Measurements from ENCODE around the gene CD79B.

CD79B gene

DNA sequence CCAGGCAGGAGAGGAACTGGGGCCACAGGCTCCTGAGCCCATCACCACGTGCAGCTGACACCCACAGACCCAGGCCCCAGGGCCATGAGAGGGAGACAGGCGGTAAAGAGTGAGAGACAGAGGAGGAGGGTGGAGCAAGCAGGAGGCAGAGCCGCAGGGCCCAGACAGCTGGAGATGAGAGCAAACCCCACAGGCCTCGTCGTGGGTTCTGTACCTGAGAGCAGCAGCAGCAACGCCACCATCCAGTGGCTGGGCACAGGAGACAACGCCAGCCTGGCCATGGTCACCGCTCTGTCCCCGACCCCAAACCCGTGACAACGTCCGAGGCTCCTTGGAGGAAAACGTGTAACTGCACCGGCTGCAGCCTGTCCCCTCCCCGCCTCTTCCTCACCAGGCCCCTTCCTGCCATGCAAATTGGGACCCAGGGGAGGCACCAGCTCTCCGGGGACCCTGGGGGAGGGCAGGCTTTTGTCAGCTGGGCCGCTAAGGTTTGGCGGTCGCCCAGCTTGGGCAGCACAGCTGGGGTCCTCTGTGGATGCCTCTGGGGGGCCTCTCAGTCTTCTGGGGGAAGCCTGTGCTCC, at the start of gene CD79B:
Gene CD79B, minus strand, starts transcription at position 351 of the 581 bp plus-strand sequence. Its CDS starts 70 bp downstream, at position 281.
- no peak for DNase-seq

DNA sequence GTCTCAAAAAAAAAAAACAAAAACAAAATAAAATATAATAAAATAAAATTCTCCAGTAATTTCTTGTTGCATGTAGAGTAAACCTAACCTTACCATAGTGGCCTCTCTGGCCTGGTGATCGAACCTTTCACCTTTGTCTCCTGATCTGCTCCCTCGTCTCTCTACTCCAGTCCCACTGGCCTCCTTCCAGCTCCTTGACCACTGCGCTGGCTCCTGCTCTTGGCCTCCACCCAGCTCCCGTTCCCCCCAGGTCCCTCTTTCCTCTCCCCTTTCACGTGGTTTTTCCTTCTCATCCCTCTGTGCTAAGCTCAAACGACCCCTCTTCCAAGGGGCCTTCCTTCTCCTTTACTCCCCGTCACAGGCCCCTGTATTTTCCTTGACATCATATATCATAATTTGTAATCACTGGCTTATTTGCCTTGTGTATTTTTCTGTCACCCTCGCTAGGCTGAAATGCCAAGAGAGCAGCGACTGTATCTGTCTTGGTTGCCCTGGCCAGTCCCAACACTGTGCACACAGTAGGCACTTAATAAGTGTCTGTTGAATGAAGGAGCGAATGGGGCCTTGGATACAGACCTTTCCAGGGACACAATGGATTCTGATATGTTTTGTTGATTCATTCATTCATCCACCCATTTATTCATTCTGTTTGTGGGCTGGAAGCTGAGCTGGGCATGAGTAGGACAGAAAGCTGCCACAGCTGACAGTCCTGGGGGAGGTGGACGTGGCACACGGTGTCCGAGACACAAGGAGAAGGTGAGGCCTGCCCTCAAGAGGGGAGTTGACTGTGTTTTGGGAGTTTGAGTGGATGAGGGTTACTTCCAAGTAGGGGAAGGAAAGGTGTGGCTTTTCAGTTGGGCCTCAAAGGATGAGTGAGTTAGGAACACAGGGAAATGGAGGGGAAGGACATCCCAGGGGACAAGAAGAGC, 46.4 kb upstream of the CD79B start:
- DNase-seq: no peak

DNA sequence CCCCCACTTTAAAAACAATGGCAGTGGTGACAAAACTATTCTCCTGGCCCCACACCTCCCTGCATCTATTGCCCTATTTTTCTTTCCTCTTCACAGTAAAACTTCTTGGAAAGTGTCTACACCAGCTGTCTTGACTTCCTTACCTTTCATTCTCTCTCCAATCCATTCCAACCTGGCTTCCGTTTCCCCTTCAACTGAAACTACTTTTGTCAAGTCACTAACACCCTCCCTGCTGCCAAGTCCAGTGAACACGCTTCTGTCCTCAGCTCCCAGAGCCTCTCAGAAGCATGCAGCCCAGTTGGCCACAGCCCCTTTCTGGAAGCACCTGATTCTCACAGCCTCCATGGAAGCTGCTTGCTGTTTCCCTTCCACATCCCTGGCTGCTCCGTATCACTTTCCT, 44.6 kb upstream of the CD79B start:
- no peak for DNase-seq

DNA sequence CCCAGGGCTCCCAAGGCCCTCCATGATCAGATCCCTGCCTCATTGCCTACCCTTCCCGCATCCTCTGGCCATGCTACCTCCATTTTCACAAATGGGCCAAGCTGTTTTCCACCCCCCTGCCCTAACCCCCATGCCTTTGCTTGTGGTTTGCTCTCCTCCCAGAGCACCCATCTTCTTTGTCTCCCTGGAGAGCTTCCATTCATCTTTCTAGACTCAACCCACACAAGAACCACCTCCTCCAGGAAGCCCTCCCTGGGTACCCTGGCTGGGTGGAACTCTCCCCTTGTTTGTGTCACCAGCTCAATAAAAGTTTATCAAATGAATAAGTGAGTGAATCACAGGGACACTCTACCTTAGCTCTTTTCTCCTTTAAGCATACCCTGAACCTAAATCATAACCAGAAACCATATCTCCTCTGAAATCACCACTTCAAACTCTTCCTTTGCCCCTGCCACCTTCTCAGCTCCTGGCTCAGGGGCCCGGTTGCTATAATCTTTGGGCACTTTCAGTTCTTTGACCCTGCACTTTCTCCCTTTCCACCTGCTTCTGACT, 43.5 kb upstream of the CD79B start:
- no peak for DNase-seq

DNA sequence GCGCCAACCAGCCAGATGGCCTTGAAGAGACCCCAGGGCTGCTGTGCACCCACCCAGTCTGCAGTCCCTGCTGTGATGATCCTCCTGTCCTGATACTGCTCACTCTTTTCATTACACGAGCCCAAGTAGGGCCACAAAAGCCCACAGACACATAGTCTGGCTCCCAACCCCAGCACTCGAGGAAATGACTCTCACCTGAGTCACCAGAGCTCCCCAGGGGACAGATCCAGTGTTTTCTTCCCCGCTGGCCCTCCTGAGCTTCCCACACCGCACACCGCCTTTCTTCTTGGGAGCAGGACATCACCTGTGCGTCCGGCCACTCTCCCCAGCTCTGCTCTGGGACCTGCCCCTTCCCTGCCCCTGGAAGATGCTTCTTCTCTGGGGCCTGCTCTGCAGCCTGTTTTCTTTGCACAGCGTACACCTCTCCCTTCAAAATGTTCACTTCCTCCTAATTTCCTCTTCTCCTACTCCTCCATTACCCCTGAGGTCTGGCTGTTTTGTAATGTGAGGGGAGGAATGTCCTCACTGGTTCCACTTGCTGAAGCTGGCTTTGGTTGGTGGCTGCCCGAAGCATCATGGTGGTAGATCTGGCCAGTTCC, 42.6 kb upstream of the CD79B start:
- DNase-seq: no peak

DNA sequence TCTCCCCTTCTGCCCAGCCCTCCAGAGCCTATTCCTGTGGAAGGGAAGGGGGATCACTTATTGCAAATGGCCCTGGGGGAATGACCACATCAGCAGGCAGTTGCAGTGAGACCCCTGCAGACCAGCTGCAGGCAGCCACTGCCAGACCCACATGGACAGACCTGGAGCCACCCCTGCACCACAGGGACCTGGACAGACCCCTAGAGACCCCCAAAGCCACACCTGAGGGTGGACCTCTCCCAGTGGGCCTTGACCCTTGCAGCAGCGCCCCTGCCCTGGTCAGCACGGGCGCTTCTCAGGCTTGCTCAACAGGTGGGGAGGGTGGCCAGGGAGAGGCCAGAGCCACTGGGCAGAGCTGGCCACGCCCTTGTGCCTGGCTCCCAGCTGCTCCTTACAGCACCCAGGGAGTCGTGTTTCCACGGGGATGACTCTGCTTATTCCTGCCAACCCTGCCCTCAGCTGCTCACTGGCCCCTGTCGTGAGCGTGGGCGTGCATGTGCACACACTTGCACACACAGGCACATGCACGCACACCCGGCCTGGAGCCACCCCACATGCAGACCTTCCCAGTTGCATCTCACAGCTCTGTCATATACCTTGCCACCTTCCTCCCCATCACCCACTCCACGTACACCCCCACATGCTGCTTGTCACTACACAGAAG, 41.9 kb upstream of the CD79B start:
- DNase-seq: no peak

DNA sequence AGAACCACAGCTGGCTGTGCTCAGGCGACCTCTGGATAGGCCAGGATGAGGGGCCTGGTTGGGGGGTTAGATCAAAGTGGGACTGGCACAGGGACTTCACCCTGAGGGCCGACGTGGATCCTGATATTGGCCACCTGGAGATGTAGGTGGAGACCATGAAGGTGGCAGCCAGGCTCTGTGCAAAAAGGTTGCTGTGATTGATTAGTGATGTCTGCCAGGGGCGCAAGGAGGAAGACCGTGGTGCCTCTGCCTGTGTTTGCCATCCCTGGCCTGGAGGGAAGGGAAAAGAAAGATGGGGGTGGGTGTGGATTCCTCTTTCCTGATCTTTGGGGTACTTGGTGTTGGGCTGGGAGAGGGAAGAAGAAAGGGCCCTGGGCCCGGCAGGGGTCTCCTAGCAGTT, 41.1 kb upstream of the CD79B start:
- DNase-seq: no peak

DNA sequence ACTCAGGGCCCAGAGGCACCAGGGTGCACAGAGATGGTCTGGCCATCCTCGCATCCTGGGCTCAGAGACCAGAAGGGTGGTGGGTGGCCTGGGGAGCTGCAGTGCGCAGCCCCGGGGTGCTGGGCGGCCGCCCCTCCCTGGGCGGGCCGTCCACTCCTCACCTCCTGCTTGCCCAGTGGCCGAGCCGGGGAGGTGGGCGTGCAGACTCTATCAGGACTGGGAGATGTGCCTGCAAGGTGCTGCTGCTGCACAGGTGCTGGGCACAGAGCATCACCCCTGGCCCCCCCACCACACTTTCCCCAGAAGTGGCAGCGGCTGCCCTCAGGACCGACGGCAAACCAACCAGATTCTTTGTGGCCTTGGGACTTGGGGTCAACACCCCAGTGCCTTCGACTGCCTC, 40.7 kb upstream of the CD79B start, which contains the start of gene SCN4A:
Gene SCN4A, minus strand, starts transcription at position 123 of the 400 bp plus-strand sequence. Its CDS starts 77 bp downstream, at position 46.
- DNase-seq: no peak

DNA sequence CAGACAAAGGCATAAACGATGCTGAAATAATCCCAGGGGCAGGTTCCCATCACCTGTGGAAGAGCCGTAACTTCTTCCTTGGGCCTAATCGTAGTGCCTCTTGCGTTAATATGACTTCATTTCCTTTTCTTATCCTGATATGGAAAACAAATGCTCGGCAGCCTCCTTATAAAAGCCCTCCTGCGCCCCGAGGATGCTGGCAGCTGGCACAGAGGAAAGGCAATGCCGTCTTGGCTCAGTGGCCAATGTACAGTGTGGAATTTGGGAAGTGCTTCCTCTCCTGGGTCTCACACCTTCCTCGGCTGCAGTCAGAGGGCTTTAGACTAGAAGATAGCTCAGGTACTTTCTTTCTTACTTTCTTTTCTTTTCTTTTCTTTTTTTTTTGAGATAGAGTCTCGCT, 37.1 kb upstream of the CD79B start:
- no peak for DNase-seq

DNA sequence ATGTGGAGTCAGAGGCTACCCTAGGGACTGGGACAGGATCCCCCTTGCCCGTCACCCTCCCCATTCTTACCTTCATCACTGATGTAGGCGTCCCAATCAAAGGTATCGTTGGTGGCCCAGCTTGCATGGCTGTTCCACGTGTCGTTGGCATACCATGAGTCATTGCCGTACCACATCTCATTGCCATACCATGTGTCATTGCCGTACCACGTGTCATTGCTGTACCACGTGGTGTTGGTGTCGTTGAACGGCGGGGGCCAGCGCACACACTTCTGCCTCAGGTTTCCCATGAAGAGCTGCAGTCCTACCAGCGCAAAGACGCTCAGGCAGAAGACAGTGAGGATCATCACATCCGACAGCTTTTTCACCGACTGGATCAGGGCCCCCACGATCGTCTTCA, 35.8 kb upstream of the CD79B start:
- no peak for DNase-seq

DNA sequence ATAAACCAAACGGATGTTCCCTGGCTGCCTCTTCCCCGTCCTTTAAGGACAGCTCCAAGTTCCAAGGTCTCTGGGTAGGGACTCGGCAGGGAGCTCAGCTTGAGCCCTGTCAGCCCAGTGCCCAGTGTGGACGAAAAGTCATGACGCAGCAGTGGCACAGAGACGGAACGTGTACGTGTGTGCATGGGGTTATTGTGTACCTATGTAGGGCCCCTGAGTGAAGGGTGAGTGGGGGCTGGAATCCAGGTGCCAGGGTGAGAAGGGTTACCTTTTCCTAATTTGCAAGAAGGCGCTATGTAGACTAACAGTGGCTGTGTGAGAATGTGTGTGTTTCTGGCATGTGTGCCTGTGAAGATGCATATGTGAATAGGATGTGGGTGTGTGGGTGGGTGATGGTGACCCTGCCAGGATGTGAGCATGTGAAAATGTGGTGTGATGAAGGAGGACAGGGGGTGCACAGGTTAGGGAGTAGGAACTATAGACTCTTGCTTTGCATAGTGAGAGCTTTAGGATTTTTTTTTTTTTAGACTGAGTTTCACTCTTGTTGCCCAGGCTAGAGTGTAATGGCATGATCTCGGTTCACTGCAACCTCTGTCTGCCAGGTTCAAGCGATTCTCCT, 34.6 kb upstream of the CD79B start:
- DNase-seq: no peak

DNA sequence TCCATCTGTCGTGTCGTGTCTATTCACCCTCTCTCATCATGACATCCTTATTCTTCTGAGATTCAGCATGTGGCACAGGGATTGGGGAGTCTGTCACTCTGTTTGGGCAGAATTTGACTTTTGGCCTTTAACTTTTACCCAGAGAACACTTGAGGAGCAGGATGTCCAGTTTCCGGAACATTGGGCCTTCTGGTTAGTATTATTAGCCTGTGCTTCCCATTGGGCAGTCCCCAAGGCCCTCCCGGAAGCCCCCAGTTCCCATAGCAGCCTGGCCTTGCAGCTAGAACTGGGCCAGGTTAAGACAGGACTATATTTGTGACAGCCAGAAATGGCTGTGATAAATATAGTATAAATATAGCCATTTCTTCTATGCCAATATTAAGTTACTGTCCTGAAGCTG, 31.0 kb upstream of the CD79B start:
- no peak for DNase-seq

DNA sequence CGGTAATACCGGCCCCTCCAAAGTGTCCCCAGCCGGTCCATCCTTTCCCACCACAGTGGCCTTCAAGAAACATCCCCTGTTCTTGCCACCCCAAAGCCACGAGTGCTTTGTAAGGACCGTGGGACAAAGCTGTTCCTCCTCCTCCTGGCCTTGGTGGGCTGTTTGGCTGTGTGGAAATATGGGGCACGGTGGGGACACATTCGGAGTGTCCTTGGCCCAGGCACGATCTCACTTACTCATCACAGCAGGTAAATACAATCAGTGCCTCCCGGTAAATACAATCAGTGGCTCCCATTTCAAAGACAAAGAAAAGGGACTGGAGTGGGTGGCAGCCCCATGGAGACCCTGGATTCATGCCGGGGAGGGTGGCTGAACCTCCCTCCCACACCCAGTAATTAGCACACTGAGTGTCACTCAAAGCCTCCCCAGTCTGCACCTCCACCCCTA, 30.2 kb upstream of the CD79B start:
- DNase-seq: no peak

DNA sequence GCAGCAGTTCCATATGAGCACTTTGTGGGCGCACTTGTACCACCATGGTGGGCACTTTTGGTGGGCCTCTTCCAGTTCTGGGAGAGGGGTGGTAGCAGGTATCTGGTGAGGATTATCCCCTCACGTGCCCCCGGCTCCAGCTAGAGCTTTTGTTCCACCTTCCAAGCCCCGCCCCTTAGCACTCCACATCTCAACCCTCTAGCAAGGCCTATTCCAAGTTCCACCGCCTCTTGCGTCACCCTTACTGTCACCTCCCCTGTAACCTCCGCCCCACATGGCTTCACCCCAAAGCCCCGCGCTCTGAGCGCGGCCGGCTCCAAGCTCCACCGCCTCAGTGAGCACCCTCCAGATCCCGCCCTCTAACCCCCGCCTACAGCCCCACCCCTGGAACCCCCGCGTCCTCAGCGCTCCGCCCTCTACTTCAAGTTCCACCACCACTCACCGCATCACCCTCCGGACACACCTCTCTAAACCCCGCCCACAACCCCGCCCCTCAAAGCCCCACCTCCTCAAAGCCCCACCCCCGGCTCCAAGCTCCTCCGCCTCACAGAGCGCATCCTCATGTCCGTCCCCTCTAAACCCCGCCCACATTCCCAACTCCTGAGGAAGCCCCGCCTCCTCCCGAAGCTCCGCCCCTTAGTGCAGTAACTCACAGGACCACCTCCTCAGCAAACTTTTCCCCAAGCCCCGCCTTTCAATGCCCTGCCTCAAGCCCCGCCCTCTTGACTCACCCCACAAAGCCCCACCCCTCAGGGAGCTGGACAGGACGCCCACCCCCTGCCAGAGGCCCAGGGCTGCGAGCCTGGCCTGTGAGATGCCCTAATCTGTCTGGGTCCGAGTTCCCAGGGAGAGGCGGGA, 29.5 kb upstream of the CD79B start:
- DNase-seq: no peak

DNA sequence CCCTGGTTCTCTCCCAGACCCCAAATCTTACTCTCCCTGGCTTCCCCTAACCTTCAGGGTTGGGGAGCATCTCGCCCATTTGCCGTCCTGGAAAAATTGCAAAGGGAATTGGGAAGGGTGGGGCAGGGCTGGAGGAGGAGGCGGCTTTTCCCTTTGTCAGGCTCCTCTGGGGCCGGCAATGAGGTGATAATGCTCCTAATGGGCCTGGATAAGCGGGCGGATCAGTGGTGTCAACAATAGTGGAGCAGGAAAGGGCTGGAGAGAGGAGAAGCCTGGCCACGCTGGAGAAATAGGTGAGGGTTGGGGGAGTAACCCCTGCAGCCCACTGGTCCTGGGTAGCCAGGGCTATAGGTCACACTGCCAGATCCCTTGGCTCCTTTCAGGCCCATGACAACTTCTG, 28.3 kb upstream of the CD79B start:
- DNase-seq: no peak

DNA sequence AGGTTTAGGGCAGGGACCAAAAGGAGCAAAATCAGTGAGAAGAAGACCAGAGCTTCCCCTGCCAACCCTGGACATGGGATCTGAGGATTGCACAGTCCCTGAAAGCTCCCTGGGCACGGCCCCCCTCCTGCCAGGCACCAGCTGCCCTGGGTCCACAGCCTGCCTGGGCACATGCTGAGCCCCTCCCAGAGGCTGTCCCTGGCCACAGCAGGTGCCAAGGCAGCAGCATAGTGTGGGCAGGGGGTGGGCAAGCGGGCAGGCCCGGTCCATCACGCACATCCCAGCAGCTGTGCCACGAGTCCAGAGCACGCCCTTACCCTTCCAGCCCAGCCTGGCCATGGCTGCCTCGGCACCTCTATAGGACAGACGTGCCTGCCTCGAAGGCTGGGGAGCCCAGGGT, 27.9 kb upstream of the CD79B start:
- DNase-seq: no peak

DNA sequence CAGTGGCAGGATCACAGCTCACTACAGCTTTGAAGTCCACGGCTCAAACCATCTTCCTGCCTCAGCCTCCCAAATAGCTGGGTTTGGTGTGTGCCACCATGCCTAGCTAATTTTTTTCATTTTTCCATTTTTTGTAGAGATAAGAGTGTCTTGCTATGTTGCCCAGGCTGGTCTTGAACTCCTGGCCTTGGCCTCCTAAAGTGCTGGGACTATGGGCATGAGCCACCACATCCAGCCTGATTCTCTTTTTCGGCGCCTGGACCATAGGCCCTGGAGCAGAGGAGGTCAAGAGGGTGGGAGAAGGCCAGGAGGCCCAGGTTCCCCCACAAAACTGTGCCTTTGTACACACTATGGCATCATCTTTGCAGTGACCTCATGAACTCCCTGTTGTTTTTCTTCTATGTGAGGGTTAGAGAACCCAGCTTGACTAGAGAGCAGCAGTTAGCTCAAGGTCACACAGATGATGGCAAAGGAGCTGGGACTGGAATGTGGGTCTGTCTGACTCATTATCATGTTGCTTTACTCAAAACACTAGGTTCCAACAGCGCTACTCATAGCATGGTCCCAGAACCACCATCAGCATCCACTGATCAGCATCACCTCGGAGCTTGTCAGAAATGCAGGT, 24.3 kb upstream of the CD79B start:
- DNase-seq: no peak

DNA sequence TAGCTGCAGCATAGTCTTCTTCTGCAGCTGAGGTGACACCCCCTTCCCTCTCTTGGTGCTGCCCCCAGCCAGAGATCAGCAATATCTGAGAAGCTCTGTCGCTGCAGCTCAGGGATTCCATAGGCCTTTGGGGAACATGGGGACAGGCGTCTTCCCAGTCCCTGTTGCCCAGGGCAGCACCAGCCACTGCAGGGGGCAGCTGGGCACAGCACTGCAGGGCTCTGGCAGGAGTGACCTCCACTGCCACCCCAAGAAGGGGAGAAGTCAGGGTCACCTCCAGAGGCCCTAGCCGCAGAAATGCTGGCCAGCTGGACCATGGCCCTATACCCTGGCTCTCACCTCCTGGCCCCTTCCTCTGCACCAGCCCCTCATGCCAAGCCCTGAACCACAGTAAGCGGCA, 23.7 kb upstream of the CD79B start:
- no peak for DNase-seq

DNA sequence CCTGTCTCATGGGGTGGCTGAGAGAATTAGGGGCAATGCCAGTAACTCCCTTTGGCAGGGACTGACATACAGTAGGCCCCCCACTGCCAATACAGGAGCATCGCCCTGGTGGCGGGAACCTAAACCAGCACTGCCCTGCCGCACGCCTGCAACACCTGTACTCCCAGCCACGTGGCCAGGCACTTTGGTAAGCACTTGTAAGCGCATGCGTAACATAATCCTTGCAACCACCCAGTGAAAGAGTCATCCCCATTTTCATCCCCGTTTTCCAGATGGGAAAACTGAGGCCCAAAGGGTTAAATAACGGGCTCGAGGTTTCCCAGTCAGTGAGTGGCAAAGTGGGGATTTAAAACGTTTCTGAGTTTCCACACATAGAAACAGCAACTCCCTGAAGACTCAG, 23.1 kb upstream of the CD79B start:
- no peak for DNase-seq

DNA sequence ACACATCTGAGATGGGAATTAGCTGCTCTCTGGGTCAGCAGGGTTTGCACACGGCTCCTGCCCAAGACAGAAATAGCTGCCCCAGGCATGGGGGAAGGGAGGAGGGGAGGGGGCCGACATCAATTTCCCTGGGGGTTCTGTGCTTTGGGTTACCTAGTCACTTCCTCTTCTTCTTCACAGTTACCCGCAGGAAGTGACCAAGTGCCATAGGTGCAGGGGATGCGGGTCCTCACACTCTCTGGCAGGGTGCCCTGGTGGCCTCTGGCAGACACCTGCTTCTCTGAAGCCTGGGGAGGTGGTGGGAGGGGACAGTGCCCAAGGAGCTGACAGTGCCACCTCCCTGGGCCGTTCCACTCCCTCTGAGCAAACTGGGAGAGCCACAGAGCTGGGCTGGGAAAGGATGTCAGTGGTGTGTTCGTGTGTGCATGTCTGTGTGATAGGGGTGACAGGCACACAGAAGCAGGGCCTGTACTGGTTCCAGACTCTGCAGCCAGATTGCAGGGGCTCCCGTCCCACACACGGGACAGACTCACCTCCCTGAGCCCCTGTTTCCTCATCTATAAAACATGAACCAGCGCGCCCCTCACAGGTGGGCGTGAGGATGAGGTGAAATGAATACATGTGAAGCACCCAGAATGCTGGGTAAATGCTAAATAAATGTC, 22.4 kb upstream of the CD79B start:
- DNase-seq: no peak
